GM23338 (cell line): ENCODE data around the gene DEXI.

Source experiments
- CTCF ChIP-seq, 2 experiments: fragments of 200-600 bp in 1 of 2; sonication (generic) in 1 of 2; conservative IDR thresholded peaks; 2 replicates each; pipeline versions ENCODE4 v1.5.1 to v1.6.1; 2016 to 2017; ENCODE audit warnings: antibody characterized with exemption in 2 of 2, low read depth in 2 of 2, mild to moderate bottlenecking in 2 of 2, moderate library complexity in 1 of 2
- EZH2 ChIP-seq: fragments of 200-600 bp; sonication (generic); IDR thresholded peaks from one replicate; pipeline ENCODE4 v1.8.0; 2017; ENCODE audit warnings: antibody characterized with exemption, mild to moderate bottlenecking, low read depth; ENCODE audit not compliant: unreplicated experiment
- POLR2AphosphoS5 ChIP-seq: IDR thresholded peaks from 2 replicates; pipeline ENCODE4 v1.6.1; 2016; ENCODE audit warnings: antibody characterized with exemption, low read depth

DNA sequence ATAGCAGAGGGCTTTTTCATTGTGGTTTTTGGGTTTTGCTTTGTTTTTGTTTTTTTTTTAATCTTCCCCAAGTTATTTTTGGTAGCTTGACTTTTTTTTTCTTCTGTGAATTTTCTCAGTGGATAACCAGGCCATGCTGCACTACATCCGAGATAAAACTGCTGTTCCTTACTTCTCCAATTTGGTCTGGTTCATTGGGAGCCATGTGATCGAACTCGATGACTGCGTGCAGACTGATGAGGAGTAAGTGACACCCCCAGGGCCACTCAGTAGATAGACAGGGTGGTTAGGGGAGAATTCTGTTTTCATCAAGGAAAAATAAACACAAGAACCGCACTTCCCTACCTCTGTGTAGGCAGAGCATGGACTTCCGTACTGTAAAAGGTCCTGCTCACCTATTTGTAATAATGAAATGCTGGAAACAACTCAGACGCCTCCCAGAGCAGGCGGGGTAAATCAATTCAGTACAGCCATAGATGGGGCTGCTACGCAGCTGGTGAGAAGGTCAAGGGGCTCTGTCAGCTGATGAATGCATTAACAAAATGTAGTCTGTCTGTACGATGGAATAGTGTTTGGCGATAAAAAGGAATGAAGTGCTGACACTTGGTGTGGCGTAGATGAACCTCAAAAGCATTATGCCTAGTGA lies 30.7 kb upstream of the DEXI start:
- no peak for TF ChIP-seq EZH2
- no peak for TF ChIP-seq CTCF (conservative IDR thresholded peaks at IDR 0.05; ENCODE audit: low read depth in 2 of 2)
- no peak for TF ChIP-seq POLR2AphosphoS5
